Left ventricle myocardium inferior (tissue), 1 donor: ENCODE results near the gene C19orf85. TPM values are rescaled to one million over a fixed set of nuclear protein-coding genes. Genes with fewer than 3 reads are reported as not detected.
A peak's percentile ranks its signal among the peaks of the same experiment; 100 is the strongest.

Experiments used
- DNase-seq: peaks from one replicate; pipeline ENCODE4 v3.0.0-alpha.2; 2020
- H3K27ac ChIP-seq: fragments of 200-600 bp; replicated peaks from 2 replicates; pipeline ENCODE4 v1.8.0; 2021
- H3K27me3 ChIP-seq: fragments of 200-600 bp; 2 replicates; pipeline ENCODE4 v1.8.0; 2021; ENCODE audit warnings: low read depth
- H3K36me3 ChIP-seq: fragments of 200-600 bp; 2 replicates; pipeline ENCODE4 v1.8.0; 2021
- H3K4me1 ChIP-seq: fragments of 200-600 bp; 2 replicates; pipeline ENCODE4 v1.8.0; 2021
- H3K4me3 ChIP-seq: fragments of 200-600 bp; 2 replicates; pipeline ENCODE4 v1.8.0; 2021; ENCODE audit warnings: mild to moderate bottlenecking, moderate library complexity
- H3K9me3 ChIP-seq: fragments of 200-600 bp; replicated peaks from 2 replicates; pipeline ENCODE4 v1.8.0; 2021
- CTCF ChIP-seq: fragments of 200-600 bp; IDR thresholded peaks from 2 replicates; pipeline ENCODE4 v1.8.0; 2021; ENCODE audit warnings: antibody characterized with exemption, mild to moderate bottlenecking, borderline replicate concordance
- intact Hi-C: fragments of 100-400 bp; cut with micrococcal nuclease; formaldehyde crosslinking; loops from one replicate; pipeline ENCODE4 v1.11.0; 2022
- total RNA-seq: library from RNA; stranded (reverse); fragmentation: NEBNext Ultra II Directional; extraction: Animal tissue kit (Norgen Biotek cat#: 25700); gene quantifications from one replicate; pipeline ENCODE4 v1.2.1, GENCODE V29; 2021
- donor health status: DM: no; HTN: yes; CAD: no; lungs with severe emphysema.

C19orf85 gene
- total RNA-seq, 1 donor from 2014 or later, result not detected

- Histone ChIP-seq H3K9me3 (no peaks in the 10 kb centered on the region), H3K4me3 (no peak overlapping the region), H3K27ac (no peak overlapping the region), H3K4me1 (peaks cover 26% of the 10 kb centered on the region), H3K36me3 (peaks cover 17% of the 10 kb centered on the region), H3K27me3 (peaks cover 29% of the 10 kb centered on the region)
- DNase-seq, result no peak
- no peak for TF ChIP-seq CTCF
- intact Hi-C loops, result no loop called here
Measured at GRCh38 chr19:55495646-55496349, 31.2 kb upstream of the C19orf85 start.

- Histone ChIP-seq H3K4me3 (peak overlapping the region; percentile 63), H3K4me1 (peaks cover 27% of the 10 kb centered on the region), H3K36me3 (peaks cover 6% of the 10 kb centered on the region), H3K27ac (peak overlapping the region; percentile 90), H3K27me3 (peaks cover 36% of the 10 kb centered on the region), H3K9me3 (no peaks in the 10 kb centered on the region)
- TF ChIP-seq CTCF, result no peak
- DNase-seq, result peak; percentile 68
- intact Hi-C loops, result no loop called here
Measured at GRCh38 chr19:55494172-55494761, 29.7 kb upstream of the C19orf85 start.

GRCh38 chr19:55493645-55494171 lies 29.2 kb upstream of the C19orf85 start:
- peak overlapping the region; percentile 63 for H3K4me3 ChIP-seq
- H3K36me3 ChIP-seq, result peaks cover 6% of the 10 kb centered on the region
- no peaks in the 10 kb centered on the region for H3K9me3 ChIP-seq
- TF ChIP-seq CTCF, result no peak
- intact Hi-C loops, result no loop called here
- peak overlapping the region; percentile 90 for H3K27ac ChIP-seq
- H3K27me3 ChIP-seq, result peaks cover 39% of the 10 kb centered on the region
- DNase-seq, result no peak
- H3K4me1 ChIP-seq, result peaks cover 30% of the 10 kb centered on the region

GRCh38 chr19:55493052-55493644 lies 28.6 kb upstream of the C19orf85 start:
- intact Hi-C loops, result no loop called here
- Histone ChIP-seq H3K27ac (peak overlapping the region; percentile 90), H3K4me1 (peaks cover 34% of the 10 kb centered on the region), H3K9me3 (no peaks in the 10 kb centered on the region), H3K27me3 (peaks cover 39% of the 10 kb centered on the region), H3K36me3 (peaks cover 6% of the 10 kb centered on the region), H3K4me3 (peak overlapping the region; percentile 63)
- no peak for TF ChIP-seq CTCF
- no peak for DNase-seq

GRCh38 chr19:55492362-55492944 lies 27.9 kb upstream of the C19orf85 start:
- H3K27ac ChIP-seq, result peak overlapping the region; percentile 90
- H3K4me1 ChIP-seq, result peaks cover 40% of the 10 kb centered on the region

More at GRCh38 chr19:55492362-55492944, 27.9 kb upstream of the C19orf85 start:
- TF ChIP-seq CTCF, result no peak
- Histone ChIP-seq H3K36me3 (peaks cover 6% of the 10 kb centered on the region), H3K9me3 (no peaks in the 10 kb centered on the region), H3K27me3 (peaks cover 39% of the 10 kb centered on the region), H3K4me3 (no peak overlapping the region)
- DNase-seq, result no peak
- intact Hi-C loops, result no loop called here
